Activated CD8-positive, alpha-beta memory T cell treated with anti-CD3 and anti-CD28 coated beads for 4 hours (primary cell): ENCODE data around the gene USP28.
"Not testable (repeated sequence)": the region's sequence is repeated elsewhere in the genome, so short reads cannot be mapped to it uniquely, and the experiment has no call there.

Experiments used
- DNase-seq, 2 donors: peaks; one replicate each; pipeline ENCODE4 v3.0.0-alpha.2; 2020; ENCODE audit warnings: low read depth in 2 of 2

USP28 gene, protein sequence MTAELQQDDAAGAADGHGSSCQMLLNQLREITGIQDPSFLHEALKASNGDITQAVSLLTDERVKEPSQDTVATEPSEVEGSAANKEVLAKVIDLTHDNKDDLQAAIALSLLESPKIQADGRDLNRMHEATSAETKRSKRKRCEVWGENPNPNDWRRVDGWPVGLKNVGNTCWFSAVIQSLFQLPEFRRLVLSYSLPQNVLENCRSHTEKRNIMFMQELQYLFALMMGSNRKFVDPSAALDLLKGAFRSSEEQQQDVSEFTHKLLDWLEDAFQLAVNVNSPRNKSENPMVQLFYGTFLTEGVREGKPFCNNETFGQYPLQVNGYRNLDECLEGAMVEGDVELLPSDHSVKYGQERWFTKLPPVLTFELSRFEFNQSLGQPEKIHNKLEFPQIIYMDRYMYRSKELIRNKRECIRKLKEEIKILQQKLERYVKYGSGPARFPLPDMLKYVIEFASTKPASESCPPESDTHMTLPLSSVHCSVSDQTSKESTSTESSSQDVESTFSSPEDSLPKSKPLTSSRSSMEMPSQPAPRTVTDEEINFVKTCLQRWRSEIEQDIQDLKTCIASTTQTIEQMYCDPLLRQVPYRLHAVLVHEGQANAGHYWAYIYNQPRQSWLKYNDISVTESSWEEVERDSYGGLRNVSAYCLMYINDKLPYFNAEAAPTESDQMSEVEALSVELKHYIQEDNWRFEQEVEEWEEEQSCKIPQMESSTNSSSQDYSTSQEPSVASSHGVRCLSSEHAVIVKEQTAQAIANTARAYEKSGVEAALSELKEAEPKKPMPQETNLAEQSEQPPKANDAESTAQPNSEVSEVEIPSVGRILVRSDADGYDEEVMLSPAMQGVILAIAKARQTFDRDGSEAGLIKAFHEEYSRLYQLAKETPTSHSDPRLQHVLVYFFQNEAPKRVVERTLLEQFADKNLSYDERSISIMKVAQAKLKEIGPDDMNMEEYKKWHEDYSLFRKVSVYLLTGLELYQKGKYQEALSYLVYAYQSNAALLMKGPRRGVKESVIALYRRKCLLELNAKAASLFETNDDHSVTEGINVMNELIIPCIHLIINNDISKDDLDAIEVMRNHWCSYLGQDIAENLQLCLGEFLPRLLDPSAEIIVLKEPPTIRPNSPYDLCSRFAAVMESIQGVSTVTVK

DNA sequence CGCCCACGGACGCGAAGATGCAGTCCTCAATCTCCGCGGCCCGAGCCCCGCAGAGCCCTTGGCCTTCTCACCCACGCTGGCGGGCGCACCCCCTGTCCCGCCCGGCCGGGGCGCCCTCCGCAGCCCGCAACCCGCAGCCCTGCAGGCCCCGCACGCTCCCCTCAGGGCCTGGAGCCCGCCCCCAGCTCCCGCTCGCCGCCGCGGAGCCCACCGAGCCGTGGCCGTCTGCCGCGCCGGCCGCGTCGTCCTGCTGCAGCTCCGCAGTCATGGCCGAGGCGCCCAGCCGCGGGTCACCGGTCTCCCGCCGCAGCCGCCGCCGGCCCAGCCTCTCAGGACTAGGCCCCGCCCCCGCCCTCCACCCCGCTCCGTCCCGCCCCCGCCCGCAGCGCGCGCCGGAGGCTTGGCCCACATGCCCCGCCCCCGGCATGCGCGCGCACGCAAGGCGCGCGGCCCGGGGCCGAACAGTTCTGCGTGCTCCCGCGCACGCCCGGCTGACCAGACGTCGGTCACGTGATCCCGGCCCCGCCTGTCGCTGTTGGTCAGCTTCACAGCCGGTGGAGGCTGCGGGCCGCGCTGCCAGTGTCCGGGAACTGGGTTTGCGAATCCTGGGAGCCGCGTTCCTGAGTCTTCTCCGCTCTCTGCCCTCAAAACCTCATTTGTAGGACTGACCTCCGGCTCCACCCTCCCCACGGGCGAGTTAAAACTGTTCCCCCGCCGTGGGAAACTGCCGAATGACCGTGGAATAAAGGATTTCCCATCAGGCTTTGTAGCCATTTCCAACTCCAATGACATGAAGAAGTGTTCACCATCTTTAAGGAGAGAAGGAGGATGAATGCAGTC lies at the start of gene USP28:
USP28 (minus strand) TSS at position 339 of the 840 bp plus-strand sequence; CDS start at position 268, 71 bp downstream.
- DNase-seq, result peak; percentile 56 to 60

DNA sequence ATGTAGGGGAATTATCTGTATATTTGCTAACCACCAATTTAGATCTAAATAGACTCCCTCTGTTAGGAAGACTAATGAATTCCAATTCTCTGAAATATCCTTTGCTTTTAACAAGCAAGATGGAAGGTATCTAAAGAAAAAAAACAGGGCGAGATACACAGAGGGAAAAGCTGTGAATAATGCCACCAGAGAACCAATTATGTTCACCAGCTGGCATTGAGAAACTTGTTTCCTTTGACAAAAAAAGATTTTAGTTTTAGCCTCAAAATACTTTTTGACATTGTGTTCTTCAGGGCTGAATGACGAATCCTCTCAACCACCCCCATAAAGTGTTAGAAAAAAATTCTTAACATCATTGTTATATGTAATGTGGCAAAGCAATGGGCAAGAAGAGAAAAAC lies 48.2 kb upstream of the USP28 start:
- DNase-seq, result no peak

DNA sequence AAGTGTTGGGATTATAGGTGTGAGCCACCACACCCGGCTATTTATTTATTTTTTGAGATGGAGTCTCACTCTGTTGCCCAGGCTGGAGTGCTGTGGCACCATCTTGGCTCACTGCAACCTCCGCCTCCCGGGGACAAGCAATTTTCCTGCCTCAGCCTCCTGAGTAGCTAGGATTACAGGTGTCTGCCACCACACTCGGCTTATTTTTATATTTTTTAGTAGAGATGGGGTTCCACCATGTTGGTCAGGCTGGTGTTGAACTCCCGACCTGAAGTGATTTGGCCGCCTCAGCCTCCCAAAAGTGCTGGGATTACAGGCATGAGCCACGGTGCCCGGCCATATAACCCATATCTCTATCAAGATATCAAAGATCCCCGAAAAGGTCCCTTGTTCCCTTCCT lies 36.1 kb upstream of the USP28 start:
- not testable (repeated sequence) for DNase-seq

DNA sequence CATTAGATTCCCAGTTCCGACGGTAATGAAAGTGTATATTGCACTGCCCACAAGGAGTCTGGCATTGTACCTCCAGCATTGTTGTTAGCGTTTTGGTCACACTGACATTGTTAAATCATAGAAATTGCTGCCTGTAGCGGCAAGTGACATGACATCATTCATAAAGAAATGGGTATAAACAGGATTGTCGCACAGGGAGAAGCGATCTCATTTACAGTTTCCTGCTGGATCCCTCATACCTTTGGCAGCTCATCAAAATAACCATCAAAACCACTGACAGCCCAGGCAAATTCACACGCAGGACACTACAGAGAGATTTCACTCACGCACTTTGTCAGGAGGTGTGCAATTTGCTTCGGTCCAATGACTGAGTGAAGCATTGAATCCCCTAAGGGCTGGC lies 32.7 kb upstream of the USP28 start:
- no peak for DNase-seq

DNA sequence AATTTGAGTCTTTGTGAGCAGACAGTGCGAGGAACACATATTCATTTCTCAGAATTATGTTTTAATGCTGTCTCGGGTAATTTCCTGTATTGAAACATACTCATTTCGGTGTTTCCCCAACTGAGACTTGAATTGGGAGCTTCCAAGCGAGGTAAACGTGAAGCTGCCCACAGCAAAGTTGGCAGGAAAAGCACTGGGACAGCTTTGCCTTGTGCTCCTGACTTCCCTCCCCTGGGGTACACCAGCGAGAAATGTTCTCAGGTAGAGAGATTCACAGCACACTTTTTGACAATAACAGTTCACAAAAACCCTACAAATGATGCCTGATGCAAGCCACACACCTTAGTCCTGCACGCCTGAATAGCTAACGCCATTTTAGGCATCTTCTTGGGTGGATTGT lies 32.3 kb upstream of the USP28 start:
- DNase-seq, result no peak

DNA sequence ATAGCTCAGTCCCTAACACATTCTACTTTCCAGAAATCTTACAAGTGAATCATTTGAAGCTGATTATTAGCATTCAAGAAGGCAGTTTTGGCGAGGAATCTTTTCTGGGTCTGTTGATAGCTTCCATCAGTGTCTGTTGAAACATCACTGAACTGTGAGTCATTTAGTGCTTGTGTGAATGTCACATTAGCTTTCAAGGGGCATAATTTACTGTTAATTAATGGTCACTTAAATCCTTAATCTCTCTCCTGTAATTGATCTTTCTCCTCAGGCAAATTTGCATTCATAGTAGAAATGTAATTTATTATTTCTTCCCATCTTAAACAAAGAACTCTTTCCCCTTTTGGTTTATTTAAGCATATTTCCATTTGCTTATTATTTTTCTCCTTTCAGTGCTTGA lies 31.8 kb upstream of the USP28 start:
- DNase-seq, result no peak

DNA sequence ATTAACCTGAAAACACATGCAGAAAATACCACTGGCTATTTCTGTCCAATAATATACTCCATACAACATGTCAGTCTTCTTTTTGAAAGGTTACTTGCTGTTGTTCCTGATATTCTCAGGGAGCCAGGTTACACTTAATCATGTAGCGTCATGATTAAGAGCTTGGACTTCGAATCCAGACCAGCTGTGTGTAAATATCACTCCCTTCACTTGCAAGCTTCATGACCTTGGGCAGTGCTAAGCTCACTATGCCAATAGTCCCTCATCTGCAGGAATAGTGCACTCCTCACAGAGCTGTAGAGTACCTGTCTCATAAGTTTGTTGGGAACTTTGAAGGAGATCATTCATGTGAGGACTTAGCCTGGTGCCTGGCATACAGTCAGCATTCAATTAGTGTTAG lies 31.1 kb upstream of the USP28 start:
- no peak for DNase-seq

DNA sequence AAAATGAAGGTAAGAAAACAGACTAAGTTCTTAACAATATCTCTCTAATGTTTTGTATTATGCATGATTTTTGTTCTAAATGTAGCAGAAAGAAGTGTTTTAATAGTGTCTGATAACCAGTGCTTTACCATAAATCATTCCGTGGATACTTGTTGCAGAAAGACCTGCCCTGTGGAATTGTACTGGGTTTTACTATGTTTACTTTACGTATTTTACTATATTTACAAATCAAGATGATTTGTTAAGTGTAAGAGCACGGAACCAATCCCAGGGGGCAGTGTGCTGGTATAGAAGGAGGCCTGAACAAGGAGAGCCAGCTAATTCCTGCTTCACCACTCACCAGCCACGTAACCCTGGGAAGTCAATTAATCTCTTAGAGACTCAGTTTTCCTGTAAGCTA lies 30.7 kb upstream of the USP28 start:
- no peak for DNase-seq

DNA sequence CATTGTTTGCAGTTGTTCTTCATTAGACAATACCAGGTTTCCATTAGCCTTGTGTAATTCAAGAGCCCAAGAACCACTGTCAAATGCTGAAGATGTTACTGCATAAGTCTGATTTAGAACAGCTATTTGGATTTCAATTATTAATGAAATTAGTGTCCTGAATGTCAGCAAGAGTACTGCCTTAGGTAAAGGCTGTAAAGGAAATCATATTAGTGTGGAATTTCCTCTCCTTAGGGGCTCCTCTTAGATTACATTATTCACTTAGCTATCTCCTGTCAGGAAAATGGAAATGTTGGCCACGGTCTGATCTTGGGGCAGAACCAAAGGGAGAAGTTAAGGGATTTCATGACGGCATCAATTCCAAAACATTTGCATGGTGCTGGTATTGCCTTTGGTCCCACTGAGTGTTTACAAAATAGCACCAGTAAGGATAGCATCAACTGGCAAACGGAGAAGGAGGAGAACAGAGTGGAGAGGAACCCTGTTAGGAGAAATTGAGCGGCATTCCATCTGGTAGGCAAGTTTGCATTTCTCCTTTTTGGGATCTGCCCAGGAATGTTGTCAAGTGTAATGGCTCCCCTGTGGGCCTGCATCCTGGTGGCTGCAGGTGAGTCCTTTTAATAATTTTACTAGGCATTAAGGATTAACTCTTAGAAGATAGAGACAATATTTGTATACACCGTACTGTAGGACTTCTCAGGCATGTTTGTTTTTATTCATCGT lies 29.2 kb upstream of the USP28 start, which contains the start of gene HTR3B:
HTR3B (plus strand) TSS at position 418 of the 723 bp plus-strand sequence; CDS start at position 556, 138 bp downstream.
- no peak for DNase-seq

DNA sequence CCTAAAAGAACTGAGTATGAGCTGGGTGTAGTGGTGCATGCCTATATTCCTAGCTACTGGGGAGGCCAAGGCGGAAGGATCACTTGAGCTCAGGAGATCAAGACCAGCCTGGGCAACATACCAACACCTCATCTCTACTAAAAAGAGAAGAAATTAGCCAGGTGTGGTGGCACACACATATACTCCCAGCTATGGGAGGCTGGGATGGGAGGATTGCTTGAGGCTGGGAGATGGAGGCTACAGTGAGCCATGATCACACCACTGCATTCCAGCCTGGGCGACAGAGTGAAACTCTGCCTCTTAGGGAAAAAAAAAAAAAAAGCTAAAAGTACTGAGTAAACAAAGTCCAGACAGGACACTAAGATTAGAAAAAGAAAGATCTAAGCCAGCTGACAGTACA lies 25.8 kb upstream of the USP28 start:
- DNase-seq, result no peak

DNA sequence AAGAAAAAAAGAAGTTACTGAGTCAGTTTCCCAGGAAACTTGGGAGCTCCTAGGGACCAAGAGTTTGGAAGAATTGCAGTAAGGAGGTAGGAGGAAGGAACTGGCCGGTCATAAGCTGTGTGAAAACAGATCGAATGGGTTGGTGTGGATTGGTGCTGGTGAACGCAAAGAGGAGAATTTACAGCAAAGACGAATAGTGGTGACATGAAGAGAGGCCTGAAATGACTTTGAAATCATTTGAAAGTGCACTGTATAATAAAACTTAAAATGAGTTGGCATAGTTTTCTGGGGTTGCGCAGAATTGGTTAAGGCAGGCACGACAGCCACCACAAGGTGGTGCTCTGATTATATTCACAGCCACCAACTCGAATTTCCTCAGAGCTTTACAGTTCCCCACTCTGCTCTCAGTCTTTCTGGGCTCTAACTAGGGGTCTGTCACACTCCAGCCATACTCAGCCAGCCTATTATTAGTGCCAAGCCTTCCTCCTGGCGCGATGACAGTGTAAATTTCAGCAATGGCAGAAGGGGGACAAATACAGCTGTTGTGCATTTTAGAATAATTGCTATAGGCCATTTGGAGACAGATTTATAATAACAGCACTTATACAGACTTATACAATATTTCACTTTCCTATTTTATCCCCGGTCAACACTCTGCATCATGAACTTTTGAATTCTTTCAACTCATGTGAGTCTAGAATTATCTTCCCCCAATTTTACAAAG lies 20.9 kb upstream of the USP28 start:
- DNase-seq, result no peak

DNA sequence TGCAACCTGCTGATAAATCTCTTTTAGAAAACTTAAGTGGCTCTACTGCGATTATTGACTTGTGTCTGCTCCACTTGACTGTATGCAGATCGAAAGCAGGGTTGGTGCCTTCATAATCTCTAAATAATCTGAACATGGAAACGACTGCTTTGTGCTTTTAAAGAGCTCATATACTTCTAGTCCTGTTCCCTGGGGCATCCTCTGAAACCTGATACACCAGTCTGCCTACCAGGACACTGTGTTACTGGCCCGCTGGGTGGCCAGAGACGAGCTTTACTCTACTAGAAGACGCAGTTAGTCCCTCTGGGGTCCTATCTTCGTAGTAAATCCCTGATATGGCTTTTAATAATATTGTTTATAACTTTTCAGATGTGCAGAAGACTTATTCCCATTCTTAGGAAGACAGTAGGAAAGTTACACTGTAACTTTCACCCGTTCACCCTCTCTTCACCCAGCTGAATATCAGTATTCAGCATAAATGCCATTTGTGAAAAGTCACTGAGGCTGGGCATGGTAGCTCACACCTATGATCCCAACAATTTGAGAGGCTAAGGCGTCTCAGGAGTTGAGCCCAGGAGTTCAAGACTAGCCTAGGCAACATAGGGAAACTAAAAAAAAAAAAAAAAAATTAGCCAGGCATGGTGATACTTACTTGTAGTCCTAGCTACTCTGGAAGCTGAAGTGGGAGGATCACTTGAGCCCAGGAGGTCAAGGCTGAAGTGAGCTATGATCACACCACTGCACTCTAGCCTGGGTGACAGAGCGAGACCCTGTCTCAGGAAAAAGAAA lies 20.2 kb upstream of the USP28 start:
- no peak for DNase-seq

DNA sequence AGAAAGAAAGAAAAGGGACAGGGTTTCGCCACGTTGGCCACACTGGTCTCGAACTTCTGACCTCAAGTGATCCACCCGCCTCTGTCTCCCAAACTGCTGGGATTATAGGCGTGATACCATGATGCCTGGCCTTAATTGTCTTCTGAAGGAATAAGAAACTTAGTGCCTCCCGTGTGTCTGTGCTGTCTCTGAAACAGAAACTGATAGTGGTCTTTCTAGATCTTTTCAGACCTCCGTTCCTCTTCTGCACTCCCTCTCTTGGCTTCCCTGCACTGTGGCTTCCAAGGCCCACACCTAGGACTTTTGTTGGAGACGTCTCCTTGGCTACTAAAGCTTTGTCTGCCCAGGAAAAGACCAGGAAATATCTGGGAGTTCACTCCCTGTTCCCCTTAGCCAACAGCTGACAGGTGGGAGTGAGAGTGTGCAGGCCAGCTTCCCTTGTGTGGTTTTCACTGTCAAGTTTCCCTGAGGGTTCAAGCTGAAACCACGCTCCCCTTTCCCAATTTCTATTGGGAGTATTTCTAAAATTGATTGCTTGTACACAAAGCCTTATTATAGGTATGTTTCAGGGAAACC lies 19.1 kb upstream of the USP28 start:
- DNase-seq, result no peak

DNA sequence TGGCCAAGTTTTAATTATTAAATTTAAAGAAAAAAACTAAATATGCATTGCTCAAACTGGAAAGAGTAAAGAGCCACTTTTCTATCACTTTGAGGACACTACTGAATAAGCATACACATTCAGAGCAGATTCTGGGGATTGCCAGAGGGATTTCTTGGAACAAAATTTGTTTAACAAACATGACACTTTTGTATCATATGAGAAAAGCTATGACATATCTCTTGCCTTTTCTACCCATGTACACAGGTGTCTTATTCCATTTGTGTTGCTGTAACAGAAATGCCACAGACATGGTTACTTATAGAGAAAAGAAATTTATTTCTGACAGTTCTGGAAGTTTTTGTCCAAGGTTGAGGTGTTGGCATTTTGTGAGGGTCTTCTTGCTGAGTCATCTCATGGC lies 13.5 kb upstream of the USP28 start:
- no peak for DNase-seq

DNA sequence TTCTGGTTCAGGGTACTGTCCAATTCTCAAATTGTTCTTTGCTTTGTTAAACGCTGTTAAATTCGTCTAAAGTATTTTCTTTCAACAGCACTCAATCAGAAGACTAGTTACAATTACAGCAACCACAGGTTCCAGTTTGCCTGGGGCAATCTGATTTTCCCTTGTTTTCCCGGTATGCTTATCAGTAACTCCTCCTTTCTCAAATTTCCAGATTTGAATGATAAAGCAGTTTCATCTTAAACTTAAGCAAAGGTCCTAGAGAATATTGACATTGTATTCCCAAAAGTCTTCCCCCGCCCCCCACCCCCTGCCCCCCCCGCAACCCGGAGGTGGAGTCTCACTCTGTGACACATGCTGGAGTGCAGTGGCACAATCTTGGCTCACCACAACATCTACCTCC lies 10.5 kb upstream of the USP28 start:
- DNase-seq, result no peak

DNA sequence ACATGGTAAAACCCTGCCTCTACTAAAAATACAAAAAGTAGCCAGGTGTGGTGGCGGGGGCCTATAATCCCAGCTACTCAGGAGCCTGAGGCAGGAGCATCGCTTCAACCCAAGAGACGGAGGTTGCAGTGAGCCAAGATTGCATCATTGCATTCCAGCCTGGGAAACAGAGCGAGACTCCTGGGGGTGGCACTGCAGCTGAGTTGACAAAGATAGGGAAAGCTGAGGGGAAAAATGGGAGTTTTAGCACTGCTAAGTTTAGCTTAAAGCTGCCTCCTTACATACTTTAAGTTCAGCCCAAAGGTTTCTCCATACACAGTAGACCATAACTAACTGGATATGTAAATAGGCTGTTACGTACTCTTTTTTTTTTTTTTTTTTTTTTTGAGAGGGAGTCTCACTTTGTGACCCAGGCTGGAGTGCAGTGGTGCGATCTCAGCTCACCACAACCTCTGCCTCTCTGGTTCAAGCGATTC lies 9.0 kb upstream of the USP28 start:
- no peak for DNase-seq

DNA sequence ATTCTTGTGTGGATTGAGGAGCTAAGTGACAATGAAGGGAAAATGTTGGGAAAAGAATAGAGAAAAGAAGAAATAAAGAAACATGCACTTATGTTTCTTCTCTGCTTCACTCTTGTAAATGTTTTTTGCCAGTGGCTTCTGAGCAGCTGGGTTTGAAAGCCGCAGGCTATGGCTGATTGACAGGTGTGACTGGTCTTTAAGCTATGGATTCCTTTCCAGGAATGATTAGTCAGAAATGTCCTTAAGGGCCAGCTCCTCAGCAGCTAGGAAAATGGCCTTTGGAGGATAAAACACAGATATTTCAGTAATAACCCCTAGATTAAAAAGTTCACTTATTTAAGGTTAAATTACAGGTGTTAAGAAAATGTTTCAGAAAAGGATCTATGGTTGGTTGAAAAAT lies 6.5 kb upstream of the USP28 start:
- DNase-seq, result no peak

DNA sequence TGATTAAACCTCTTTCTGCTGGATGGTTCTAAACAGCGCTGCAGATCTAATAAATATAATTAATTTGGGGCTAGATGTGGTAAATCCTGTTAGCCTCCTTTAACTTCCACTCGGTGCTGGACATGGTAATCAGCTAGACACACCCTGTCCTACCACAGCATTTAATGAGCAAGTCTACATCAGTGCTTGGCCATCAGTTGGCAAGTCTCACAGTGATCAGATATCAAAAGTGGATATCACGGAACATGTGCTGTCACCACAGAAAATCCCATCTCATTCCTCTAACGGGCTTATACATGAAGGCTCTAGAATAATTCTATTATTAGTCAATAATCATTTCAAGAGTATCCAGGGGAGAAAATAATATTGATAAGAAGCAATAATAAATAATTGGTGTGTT lies 5.6 kb upstream of the USP28 start:
- DNase-seq, result no peak

DNA sequence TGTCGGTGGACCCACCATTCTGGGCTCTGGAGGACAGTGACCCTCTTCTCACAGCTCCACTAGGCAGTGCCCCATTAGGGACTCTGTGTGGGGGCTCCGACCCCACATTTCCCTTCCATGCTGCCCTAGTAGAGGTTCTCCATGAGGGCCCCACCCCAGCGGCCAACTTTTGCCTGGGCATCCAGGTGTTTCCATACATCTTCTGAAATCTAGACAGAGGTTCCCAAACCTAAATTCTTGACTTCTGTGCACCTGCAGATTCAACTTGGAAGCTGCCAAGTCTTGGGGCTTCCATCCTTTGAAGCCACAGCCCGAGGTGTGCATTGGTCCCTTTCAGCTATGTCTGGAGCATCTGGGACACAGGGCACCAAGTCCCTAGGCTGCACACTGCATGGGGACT lies 4.1 kb upstream of the USP28 start:
- DNase-seq, result not testable (repeated sequence)
